ENCODE results near the gene MACROD2.

The MACROD2 gene

GRCh38 chr20:14700639-14700960 lies 705.3 kb downstream of the MACROD2 start:
- no peak for DNase-seq (ENCODE audit: low read depth in 1 of 2, low spot score in 1 of 2)

- no peak for DNase-seq (ENCODE audit: low read depth in 1 of 2, low spot score in 1 of 2)
Measured at GRCh38 chr20:14701326-14701725, 706.0 kb downstream of the MACROD2 start.

DNA sequence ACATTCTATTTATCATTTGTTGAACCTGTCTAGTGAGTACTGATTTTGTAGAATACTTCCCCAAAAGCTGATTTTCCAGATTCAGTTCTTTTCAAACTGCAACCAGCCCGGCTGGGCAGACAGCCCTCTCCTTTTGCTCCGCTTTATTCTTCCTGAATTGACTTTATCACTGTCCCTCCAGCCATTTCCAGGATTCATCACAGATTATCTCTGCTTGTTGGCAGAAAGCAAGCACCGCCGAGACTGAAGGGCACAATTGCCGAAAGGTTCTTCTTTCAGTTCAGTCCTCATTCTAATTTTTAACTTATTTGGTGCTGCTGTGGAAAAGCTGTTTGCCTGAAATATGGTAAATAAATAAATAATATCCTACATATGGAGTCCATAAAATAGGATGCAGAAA lies 711.2 kb downstream of the MACROD2 start:
- no peak for DNase-seq (ENCODE audit: low read depth in 1 of 2, low spot score in 1 of 2)

DNA sequence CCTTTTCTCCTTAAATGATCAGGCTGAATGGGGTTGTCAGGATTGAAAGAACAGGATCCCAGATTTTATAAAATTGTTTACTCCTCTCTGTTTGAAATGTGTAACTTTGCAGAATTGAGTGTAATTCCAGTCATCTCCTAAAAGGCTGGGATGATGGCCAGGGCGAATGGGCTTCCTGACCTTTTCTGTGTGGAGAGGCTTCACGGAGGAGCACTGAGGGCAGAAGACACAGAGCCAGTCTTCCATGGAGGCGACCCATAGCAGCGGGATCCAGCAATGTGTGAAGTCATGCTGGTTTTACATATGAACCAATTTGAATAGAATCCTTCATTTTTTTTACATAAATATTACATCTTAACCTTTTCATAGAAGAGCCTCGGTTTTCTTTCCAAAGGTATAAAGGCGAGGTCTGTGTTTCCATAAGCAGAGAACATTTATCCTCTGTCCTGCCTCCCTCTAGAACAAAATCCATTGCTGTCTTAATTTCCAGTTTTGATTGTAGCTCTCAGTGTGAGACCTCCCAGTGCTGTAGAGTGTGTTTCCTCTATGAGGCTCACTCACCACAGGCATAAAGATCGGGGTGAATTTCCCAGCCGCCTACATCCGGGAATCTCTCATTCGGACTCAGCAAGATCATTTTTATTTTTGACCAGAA lies 711.8 kb downstream of the MACROD2 start:
- no peak for DNase-seq (ENCODE audit: low read depth in 1 of 2, low spot score in 1 of 2)

DNA sequence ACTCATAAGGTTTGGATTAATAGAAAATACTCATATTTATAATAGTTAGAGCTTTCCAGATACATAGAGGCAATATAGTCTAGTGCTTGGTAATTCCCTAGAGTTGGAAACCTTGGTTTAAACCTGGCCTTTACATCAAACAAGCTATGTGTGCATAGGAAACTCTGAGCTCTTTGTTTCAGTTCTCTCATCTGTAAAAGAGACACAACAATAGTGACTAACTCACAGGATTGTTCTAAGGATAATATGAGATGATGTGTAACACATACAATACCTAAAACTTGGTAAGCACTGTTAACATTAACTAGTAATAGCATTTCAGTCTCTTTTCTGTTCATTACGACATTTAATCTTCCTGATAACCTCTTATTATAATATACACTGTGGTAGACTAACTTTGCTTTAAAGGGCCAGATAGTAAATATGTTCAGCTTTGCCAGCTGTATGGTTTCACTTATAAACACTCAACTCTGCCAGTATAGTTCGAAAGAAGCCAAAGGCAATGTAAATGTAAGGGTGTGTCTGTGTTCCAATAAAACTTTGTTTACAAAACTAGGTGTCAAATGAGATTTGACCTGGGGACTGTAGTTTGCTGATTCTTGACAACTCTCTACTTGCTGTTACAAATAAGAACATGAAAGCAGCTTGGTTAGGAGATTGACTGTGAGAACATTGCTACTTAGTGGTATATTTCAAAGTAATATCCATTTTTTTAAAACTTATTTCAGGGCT lies 712.7 kb downstream of the MACROD2 start:
- no peak for DNase-seq (ENCODE audit: low read depth in 1 of 2, low spot score in 1 of 2)

DNA sequence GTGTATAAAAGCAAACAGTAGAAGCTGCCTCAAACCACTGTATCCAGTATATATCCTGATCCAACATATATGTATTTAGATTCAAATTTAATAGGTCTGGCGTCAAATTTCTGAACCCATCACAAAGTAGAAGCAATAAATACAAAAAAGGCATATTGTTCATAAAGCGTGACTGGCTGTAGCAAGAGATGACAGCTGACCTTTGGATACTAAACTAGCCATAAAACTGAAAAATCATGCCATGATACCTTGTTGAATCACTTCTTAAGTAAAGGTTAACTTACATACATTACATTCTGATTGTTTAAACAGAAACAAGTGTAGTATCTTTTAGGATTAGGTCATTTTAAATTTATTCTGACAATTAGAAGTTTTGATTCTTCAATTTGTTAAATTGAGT lies 714.1 kb downstream of the MACROD2 start:
- DNase-seq (ENCODE audit: low read depth in 1 of 2, low spot score in 1 of 2) = no peak

DNA sequence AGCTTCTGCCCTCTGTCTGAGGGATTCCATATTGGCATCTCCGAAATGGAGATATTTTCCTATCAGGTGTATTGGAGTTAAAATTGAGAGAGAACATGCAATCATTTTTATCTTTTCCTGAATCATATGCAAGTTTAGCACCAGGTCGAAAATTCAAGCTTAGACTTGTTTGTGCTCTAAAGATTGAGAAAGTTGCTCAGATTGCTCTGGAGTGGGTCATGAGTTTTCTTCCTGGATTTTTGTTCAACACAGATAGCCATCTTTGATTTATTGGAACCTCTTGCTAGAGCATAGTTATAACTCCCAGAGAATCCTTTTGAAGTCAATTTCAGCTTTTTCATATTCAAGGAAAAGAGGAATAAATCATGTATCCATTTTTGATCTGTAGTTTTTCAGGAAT lies 715.6 kb downstream of the MACROD2 start:
- no peak for DNase-seq (ENCODE audit: low read depth in 1 of 2, low spot score in 1 of 2)

GRCh38 chr20:14711652-14712051 lies 716.3 kb downstream of the MACROD2 start:
- DNase-seq (ENCODE audit: low read depth in 1 of 2, low spot score in 1 of 2) = no peak

DNA sequence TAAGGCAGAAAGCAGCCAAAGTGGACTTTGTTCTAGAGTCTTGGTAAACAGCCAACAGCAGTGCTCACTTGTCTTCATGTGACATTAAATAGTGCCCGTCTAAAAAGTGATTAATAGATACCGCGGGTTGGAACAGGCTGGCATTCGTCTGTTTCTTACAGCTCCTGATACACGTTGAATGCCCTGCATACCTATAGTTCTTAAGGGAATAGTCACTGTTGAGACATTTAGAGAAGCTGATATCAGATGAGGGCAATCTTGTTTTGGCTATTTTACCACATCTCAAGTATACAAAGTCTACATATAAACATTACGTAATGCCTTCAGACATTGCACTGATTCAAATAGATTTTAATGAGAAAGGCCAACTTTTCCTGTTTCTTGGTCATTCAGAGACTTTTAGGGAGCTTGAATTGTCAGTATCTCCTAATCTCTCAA lies 717.0 kb downstream of the MACROD2 start:
- DNase-seq (ENCODE audit: low read depth in 1 of 2, low spot score in 1 of 2) = no peak

DNA sequence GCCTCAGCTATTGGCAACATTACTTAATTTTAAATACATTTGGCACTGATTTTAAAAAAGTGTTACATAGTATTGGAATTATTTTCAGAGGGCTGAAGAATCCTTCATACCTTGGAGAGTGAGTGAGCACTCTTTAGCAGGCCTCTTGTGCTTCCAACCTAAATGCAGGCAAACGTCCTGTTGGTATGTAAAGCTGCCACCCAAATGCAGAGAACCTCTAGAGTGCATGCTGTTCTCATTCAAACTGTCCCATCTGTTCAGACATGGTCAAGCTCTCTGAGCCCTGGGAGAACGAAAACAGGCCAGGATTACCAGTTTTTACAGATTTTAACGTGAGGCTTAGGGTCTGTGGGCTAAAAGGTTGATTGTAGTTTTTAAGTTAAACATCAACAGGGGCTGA lies 720.1 kb downstream of the MACROD2 start:
- no peak for DNase-seq (ENCODE audit: low read depth in 1 of 2, low spot score in 1 of 2)

DNA sequence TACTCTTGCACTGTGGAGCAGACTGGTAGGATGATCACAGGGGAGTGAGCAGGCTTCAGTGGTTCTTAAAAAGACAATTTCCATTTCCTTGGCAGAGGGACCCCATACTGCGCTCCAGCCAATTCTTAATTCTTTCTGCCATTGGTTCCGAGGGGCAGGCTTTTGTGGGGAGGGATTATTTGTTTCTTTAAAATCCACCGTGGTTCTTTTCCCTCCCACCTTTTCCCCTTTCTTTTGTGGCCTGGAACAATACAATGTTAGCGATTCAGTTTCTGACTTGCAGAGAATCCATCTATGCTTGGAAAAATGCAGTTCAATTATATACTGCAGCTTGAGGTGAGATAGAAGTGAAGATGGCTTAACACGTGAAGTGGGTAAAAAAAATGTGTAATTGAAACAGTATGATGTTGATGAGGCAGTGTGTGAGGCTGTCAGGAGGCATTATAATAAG lies 721.1 kb downstream of the MACROD2 start:
- no peak for DNase-seq (ENCODE audit: low read depth in 1 of 2, low spot score in 1 of 2)

- no peak for DNase-seq (ENCODE audit: low read depth in 1 of 2, low spot score in 1 of 2)
Measured at GRCh38 chr20:14717134-14717999, 722.1 kb downstream of the MACROD2 start.

DNA sequence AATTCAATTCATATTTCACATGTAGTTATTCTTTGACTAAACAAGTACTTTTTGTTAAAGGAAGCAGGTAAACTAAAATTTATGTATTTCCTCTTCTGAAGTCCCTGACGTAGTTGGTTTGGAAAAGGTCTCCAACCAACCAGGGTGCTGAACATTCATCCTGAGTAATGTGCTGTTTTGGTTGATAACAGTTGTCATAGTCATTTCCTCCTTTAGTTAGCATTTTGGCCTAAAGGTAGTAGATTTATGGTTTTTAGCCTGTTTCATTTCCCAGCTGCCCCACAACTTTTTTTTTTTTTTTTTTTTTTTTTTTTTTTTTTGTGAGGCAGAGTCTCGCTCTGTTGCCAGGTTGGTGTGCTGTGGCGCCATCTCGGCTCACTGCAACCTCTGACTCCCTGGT lies 724.9 kb downstream of the MACROD2 start:
- no peak for DNase-seq (ENCODE audit: low read depth in 1 of 2, low spot score in 1 of 2)

- no peak for DNase-seq (ENCODE audit: low read depth in 1 of 2, low spot score in 1 of 2)
Measured at GRCh38 chr20:14721926-14722452, 726.7 kb downstream of the MACROD2 start.

DNA sequence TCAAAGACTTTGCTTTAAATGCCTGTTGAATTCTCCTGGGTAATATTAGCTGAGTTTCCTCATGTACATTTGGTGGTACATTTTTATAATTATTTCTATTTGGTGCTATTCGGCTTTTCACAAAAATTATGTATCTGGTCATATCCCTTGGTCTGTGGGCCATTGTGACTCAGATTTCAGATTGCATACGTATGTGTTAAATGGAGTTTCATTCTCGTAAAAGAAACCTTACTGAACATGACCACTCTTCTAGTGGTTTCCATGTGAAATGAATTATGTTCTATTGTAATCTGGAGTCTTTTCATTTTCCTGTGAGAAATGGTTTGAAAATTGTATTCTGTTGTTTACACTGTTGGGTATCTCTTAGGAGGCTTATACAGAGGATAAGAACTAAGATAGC lies 728.3 kb downstream of the MACROD2 start:
- no peak for DNase-seq (ENCODE audit: low read depth in 1 of 2, low spot score in 1 of 2)

DNA sequence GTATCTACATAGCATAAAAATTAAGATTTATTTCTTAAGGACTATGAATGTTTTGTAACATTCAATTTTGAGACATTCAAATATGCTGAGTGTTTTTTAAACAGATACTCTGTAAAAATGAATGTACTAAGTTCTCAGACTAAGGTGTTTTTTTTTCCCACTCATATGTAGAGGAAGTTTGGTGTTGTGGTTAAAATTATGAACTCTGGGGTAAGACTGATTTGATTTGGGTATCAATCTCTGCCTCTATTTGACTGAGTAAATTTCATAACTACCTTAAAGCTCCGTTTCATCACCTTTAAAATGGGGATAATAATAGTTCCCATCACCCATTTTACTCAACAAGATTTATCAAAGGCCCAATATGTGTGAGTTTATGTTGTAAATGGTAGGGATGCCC lies 728.7 kb downstream of the MACROD2 start:
- no peak for DNase-seq (ENCODE audit: low read depth in 1 of 2, low spot score in 1 of 2)

GRCh38 chr20:14724468-14724867 lies 729.2 kb downstream of the MACROD2 start:
- DNase-seq (ENCODE audit: low read depth in 1 of 2, low spot score in 1 of 2) = no peak

DNA sequence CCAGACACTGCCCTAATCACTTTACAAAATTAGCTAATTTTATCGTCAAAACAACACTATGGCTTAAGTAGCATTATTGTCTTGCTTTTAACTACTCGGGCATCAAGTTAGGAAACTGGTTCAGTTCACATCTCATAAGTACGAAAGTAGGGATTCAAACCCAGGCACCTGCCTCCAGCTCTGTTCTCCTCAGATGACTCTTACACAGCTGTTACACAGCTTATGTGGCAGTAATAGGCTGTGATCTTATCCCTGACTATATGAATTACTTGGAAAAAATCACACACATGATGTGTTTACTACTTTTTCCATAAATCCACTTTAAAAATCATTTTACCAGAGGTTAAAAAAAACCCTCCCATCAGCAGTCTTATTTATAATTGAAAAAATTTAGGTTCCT lies 731.3 kb downstream of the MACROD2 start:
- DNase-seq (ENCODE audit: low read depth in 1 of 2, low spot score in 1 of 2) = no peak

DNA sequence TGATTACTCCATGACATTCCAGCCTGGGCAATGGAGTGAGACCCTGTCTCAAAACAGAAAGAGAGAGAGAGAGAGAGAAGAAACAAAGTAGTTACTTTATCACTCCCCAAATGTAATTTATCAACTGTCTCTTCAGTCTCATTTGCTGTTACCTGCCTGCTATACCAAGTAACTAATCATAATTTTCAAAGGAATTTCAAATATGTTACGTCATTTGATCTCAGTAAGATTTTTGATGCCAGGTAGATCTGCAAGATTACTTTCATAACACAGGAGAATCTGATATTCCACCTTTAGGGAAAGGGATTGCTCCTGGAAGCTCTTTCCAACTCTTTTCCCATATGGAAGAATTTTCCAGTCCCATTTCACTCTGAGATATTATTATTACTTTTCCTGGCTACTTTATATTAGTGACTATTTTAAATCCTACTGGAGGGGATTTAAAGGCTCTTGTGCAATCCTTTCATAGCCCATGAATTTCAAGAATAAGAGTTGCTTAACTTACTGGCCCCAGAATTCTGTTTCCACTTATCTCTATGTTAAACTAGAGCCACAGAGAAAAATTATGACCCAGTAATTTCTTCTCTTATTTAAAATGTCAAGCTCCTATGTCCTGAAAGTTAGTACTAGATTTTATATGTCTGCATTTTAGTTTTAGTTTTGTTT lies 732.3 kb downstream of the MACROD2 start:
- DNase-seq (ENCODE audit: low read depth in 1 of 2, low spot score in 1 of 2) = no peak

DNA sequence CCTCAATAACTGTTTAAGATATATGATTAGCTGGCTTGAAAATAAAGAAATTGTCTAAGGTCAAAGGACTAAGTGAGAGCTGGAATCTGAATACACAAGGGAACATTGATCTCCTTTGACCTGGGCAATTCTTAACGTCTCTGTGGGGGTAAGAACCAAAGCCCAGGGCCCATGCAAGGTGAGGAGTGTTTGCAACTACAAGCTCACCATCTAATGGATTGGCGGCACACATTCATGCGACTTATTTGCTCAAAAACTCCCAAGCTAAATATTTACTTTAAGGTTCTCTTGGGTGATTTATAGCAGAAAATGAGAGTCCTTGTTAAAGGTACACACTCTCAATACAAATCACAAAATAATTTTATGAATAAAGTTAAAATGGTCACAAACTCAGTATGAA lies 734.1 kb downstream of the MACROD2 start:
- DNase-seq (ENCODE audit: low read depth in 1 of 2, low spot score in 1 of 2) = no peak

- no peak for DNase-seq (ENCODE audit: low read depth in 1 of 2, low spot score in 1 of 2)
Measured at GRCh38 chr20:14732343-14732742, 737.0 kb downstream of the MACROD2 start.
